ENCODE measurements around the gene MSRB3.
"Not testable (repeated sequence)": the region's sequence is repeated elsewhere in the genome, so short reads cannot be mapped to it uniquely, and the experiment has no call there.

Gene MSRB3

GRCh38 chr12:65275627-65276026 lies 2.9 kb upstream of the MSRB3 start:
- TF ChIP-seq CTCF (IDR thresholded peaks at IDR 0.05; ENCODE audit: insufficient read depth, missing control alignments), result no peak
- FAIRE-seq (no peak), DNase-seq (ENCODE audit: insufficient read length, low spot score) (no peak)

GRCh38 chr12:65276916-65277530 lies 1.5 kb upstream of the MSRB3 start:
- FAIRE-seq (no peak), DNase-seq (ENCODE audit: insufficient read length, low spot score) (no peak)
- TF ChIP-seq CTCF (IDR thresholded peaks at IDR 0.05; ENCODE audit: insufficient read depth, missing control alignments), result no peak

- FAIRE-seq, result no peak
- no peak for DNase-seq (ENCODE audit: insufficient read length, low spot score)
- TF ChIP-seq CTCF (IDR thresholded peaks at IDR 0.05; ENCODE audit: insufficient read depth, missing control alignments), result no peak
These were observed 398 bp upstream of the MSRB3 start for GRCh38 chr12:65277994-65278575.

GRCh38 chr12:65279369-65280112 lies 1.1 kb downstream of the MSRB3 start:
- DNase-seq (ENCODE audit: insufficient read length, low spot score) (no peak), FAIRE-seq (no peak)
- TF ChIP-seq CTCF (IDR thresholded peaks at IDR 0.05; ENCODE audit: insufficient read depth, missing control alignments), result no peak

GRCh38 chr12:65280306-65280705 lies 1.8 kb downstream of the MSRB3 start:
- FAIRE-seq (no peak), DNase-seq (ENCODE audit: insufficient read length, low spot score) (no peak)
- TF ChIP-seq CTCF (IDR thresholded peaks at IDR 0.05; ENCODE audit: insufficient read depth, missing control alignments), result no peak

- no peak for TF ChIP-seq CTCF (IDR thresholded peaks at IDR 0.05; ENCODE audit: insufficient read depth, missing control alignments)
- FAIRE-seq (no peak), DNase-seq (ENCODE audit: insufficient read length, low spot score) (no peak)
These were observed 4.4 kb downstream of the MSRB3 start for GRCh38 chr12:65282840-65283239.

- DNase-seq (ENCODE audit: insufficient read length, low spot score); FAIRE-seq: not testable (repeated sequence)
These were observed 7.0 kb downstream of the MSRB3 start for GRCh38 chr12:65285532-65285931.

Measured in D721Med (cell line).